Activated B cell treated with CpG ODN at 0.5 μM for 24 hours (primary cell): ENCODE results near the gene PHC2. TPM values are rescaled to one million over a fixed set of nuclear protein-coding genes. Genes with fewer than 3 reads are reported as not detected.

ENCODE experiments used
- ATAC-seq: fragments of 200-7000 bp; cut with Tn5 transposase; one replicate; pipeline ENCODE4 v1.10.0; 2021; ENCODE audit warnings: low read depth, mild to moderate bottlenecking, moderate library complexity
- CTCF ChIA-PET: fragments of 350-600 bp; sonication (Branson Sonifier 250); formaldehyde crosslinking; loops from one replicate; lab custom pipeline; 2021; ENCODE audit warnings: antibody characterized with exemption; lab: Charles Lee
- POLR2A ChIA-PET: fragments of 350-600 bp; sonication (Branson Sonifier 250); formaldehyde crosslinking; loops from one replicate; lab custom pipeline; 2021; ENCODE audit warnings: antibody characterized with exemption; lab: Charles Lee
- DNase-seq: peaks from one replicate; pipeline ENCODE4 v3.0.0; 2022
- H3K27ac Mint-ChIP-seq: one replicate; pipeline ENCODE4 v1.8.0; 2020; ENCODE audit warnings: mixed read lengths
- H3K27me3 Mint-ChIP-seq: one replicate; pipeline ENCODE4 v1.8.0; 2021; ENCODE audit warnings: mixed read lengths
- H3K36me3 Mint-ChIP-seq: one replicate; pipeline ENCODE4 v1.8.0; 2021; ENCODE audit warnings: low read depth, mixed read lengths
- H3K4me1 Mint-ChIP-seq: one replicate; pipeline ENCODE4 v1.8.0; 2021; ENCODE audit warnings: mixed read lengths
- H3K4me3 Mint-ChIP-seq: one replicate; pipeline ENCODE4 v1.8.0; 2020; ENCODE audit warnings: mild to moderate bottlenecking, mixed read lengths
- H3K9me3 Mint-ChIP-seq: one replicate; pipeline ENCODE4 v1.8.0; 2020; ENCODE audit warnings: mixed read lengths
- intact Hi-C: fragments of 100-400 bp; cut with micrococcal nuclease; formaldehyde crosslinking; loops from one replicate; pipeline ENCODE4 v1.15.1; 2024
- total RNA-seq: library from RNA; stranded (reverse); gene quantifications from 2 replicates; pipeline ENCODE4 v1.2.3, GENCODE V29; 2022
- TF ChIP-seq, protein P1 (sequence below): fragments of 200-600 bp; IDR thresholded peaks from one replicate; pipeline ENCODE4 v1.8.0; 2022; ENCODE audit warnings: antibody characterized with exemption, mild to moderate bottlenecking

Gene PHC2
- total RNA-seq, 1 donor from 2014 or later = 16.4 TPM

DNA sequence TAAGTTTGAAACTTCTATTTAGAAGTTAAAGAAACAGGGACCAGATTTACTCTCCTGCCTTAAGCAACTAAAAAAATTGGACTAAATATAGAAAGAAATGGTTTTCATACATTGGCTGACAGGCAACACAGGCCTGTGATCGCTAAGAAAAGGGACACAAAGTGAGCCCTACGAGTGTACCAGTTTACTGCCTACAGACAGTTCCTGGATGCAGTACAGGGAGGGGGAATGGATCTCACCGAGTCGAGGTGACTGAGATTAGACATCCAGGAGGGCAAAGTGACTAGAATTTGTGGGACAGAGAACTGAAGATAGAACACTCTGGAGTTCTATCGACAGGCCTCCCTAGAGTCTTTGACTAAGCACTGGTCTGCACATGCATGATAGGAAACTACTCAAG, 16.0 kb downstream of the PHC2 start:
- Mint-ChIP-seq H3K4me3 (no peak overlapping the region), H3K36me3 (no peaks in the 10 kb centered on the region), H3K9me3 (peaks cover 22% of the 10 kb centered on the region), H3K27me3 (peaks cover 22% of the 10 kb centered on the region), H3K4me1 (no peaks in the 10 kb centered on the region), H3K27ac (no peak overlapping the region)
- POLR2A ChIA-PET = no interaction called here
- no peak for DNase-seq
- intact Hi-C loops = no loop called here
- CTCF ChIA-PET = no interaction called here
- TF ChIP-seq, protein P1, sequence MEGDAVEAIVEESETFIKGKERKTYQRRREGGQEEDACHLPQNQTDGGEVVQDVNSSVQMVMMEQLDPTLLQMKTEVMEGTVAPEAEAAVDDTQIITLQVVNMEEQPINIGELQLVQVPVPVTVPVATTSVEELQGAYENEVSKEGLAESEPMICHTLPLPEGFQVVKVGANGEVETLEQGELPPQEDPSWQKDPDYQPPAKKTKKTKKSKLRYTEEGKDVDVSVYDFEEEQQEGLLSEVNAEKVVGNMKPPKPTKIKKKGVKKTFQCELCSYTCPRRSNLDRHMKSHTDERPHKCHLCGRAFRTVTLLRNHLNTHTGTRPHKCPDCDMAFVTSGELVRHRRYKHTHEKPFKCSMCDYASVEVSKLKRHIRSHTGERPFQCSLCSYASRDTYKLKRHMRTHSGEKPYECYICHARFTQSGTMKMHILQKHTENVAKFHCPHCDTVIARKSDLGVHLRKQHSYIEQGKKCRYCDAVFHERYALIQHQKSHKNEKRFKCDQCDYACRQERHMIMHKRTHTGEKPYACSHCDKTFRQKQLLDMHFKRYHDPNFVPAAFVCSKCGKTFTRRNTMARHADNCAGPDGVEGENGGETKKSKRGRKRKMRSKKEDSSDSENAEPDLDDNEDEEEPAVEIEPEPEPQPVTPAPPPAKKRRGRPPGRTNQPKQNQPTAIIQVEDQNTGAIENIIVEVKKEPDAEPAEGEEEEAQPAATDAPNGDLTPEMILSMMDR = no peak
- ATAC-seq = no peak

DNA sequence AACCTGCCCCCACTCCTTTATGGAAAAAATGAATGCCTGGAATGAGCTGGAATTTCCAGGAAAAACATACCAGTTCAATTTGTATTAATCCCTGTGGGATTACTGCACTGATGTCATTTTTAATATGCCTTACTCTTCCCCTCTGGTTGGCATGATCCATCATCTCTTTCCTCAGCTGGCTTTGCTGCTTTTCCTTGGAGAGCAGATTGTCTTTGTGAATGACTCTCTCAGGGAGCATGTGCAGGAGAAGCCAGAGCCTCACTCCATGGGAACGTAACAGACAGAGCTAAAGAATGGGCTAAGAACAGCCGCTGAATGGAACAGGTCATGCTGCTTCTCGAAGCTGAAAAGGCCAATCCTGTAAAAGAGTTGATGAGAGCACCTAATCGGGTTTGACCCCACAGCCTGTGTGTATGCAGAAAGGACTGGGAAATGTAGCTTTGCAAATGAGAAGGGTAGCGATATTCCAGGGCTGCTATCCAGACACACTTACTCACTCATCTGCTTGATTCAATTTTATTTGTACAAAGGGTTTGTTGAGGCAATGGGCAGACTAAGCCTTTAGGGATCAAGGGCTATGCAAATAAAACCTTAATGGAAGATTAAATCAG, 20.7 kb downstream of the PHC2 start:
- POLR2A ChIA-PET = no interaction called here
- Mint-ChIP-seq H3K4me3 (no peak overlapping the region), H3K27me3 (peaks cover 33% of the 10 kb centered on the region), H3K9me3 (peaks cover 3% of the 10 kb centered on the region), H3K4me1 (no peaks in the 10 kb centered on the region), H3K36me3 (no peaks in the 10 kb centered on the region), H3K27ac (no peak overlapping the region)
- DNase-seq = no peak
- CTCF ChIA-PET = no interaction called here
- intact Hi-C loops = no loop called here
- no peak for ATAC-seq
- TF ChIP-seq, protein P1 = no peak

DNA sequence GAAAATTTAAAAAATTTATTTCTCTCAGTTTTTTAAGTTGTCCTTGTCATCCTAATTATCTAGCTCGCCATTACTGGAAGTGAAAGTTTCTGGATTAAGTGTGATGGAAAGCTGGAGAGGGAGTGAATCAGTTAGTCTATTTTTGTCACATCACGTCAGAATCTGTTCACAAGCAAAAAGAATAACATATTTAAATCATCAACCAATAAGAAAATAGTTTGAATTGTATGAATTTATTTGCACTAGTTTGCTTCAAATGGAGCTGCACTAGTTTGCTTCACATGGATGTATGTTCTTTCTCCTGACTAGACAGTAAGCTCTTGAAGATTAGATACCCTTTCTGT, 22.8 kb downstream of the PHC2 start:
- no peak for DNase-seq
- peaks cover 33% of the 10 kb centered on the region for H3K27me3 Mint-ChIP-seq
- POLR2A ChIA-PET = no interaction called here
- no peaks in the 10 kb centered on the region for H3K36me3 Mint-ChIP-seq
- no peaks in the 10 kb centered on the region for H3K4me1 Mint-ChIP-seq
- H3K9me3 Mint-ChIP-seq = no peaks in the 10 kb centered on the region
- TF ChIP-seq, protein P1 = no peak
- CTCF ChIA-PET = no interaction called here
- no peak overlapping the region for H3K4me3 Mint-ChIP-seq
- intact Hi-C loops = no loop called here
- H3K27ac Mint-ChIP-seq = no peak overlapping the region
- no peak for ATAC-seq

DNA sequence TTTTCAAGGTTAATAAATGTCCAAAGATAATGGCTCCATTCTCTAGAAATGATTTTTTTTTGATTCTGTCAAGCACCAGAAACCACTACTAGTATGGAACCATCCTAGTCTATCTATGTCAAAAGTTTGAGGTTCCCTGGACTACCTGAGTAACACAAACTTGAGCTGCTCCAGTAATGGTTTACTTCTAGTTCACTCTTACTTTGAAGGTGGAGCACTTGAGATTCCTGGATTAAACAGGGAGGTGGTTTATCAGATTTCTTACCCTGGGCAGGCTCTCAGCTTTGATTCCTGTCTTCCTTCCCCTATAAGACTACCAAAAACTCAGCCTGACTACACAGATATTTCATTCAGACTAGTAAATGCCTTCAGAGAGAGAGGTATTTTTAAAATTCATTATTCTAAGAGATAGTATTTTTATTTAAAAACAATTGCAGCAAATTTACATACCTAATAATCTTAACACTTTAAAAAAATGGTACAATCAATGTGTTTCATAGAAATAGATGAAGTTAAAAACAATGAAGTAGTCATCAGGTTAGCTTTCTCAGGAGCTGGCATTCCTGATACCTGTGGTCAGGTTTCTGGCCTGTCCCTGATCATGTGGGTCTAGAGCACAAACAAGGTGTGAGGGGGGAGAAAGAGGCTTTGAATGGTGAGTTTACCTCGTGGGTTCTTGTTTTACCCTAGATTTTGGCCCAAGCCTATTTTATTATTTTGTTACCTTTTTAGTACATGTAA, 23.4 kb downstream of the PHC2 start:
- intact Hi-C loops = no loop called here
- Mint-ChIP-seq H3K9me3 (no peaks in the 10 kb centered on the region), H3K27ac (no peak overlapping the region), H3K4me3 (no peak overlapping the region), H3K27me3 (peaks cover 32% of the 10 kb centered on the region), H3K4me1 (no peaks in the 10 kb centered on the region), H3K36me3 (no peaks in the 10 kb centered on the region)
- TF ChIP-seq, protein P1 = no peak
- ATAC-seq = no peak
- ChIA-PET CTCF (no interaction called here), POLR2A (no interaction called here)
- DNase-seq = no peak

DNA sequence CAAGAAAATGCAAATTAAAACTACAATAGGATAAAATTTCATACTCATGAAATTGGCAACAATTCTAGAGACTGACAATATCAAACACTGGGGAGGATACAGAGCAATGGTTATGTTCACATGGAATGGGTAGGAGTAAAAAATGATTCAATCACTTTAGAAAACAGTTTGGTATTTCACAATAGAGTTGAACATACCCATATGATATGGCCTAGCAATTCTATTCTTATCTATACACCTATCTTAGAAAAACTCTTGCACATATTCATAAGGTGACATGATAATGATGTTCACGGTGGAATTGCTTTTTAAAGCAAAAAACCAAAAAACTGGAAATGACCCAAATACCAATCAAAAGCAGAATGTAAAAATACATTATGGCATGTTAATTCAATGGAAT, 28.7 kb downstream of the PHC2 start:
- ChIA-PET CTCF (no interaction called here), POLR2A (no interaction called here)
- H3K4me3 Mint-ChIP-seq = no peak overlapping the region
- no peaks in the 10 kb centered on the region for H3K36me3 Mint-ChIP-seq
- peaks cover 18% of the 10 kb centered on the region for H3K27me3 Mint-ChIP-seq
- no peak overlapping the region for H3K27ac Mint-ChIP-seq
- intact Hi-C loops = no loop called here
- ATAC-seq (no peak), DNase-seq (no peak)
- H3K4me1 Mint-ChIP-seq = no peaks in the 10 kb centered on the region
- TF ChIP-seq, protein P1 = no peak
- no peaks in the 10 kb centered on the region for H3K9me3 Mint-ChIP-seq
